Mesendoderm (in vitro differentiated cells): Measurements from ENCODE around the gene EPS15.
"Not testable (repeated sequence)": the region's sequence is repeated elsewhere in the genome, so short reads cannot be mapped to it uniquely, and the experiment has no call there.

Experiments
- DNase-seq: peaks from one replicate; pipeline ENCODE4 v3.0.0; 2013
- H2AK5ac ChIP-seq: 2 replicates; pipeline ENCODE4 v1.6.1; 2013; ENCODE audit warnings: low read length, inconsistent platforms
- H2BK120ac ChIP-seq: 2 replicates; pipeline ENCODE4 v1.6.1; 2013; ENCODE audit warnings: low read depth, mild to moderate bottlenecking, low read length, moderate library complexity, mixed read lengths
- H2BK15ac ChIP-seq: replicated peaks from 2 replicates; pipeline ENCODE4 v1.6.1; 2013; ENCODE audit warnings: low read depth, mild to moderate bottlenecking, moderate library complexity
- H2BK5ac ChIP-seq: 2 replicates; pipeline ENCODE4 v1.6.1; 2013; ENCODE audit warnings: low read length, inconsistent platforms
- H3K18ac ChIP-seq: 2 replicates; pipeline ENCODE4 v1.6.1; 2013; ENCODE audit warnings: mild to moderate bottlenecking, low read length, mixed read lengths
- H3K23ac ChIP-seq: one replicate; pipeline ENCODE4 v1.6.1; 2013; ENCODE audit warnings: low read length
- H3K27ac ChIP-seq: 2 replicates; pipeline ENCODE4 v1.5.1; 2013; ENCODE audit warnings: low read depth, mild to moderate bottlenecking, inconsistent platforms, low read length, moderate library complexity
- H3K27me3 ChIP-seq: 2 replicates; pipeline ENCODE4 v1.6.1; 2013; ENCODE audit warnings: low read length, control low read depth, mild to moderate bottlenecking, inconsistent platforms; ENCODE audit not compliant: insufficient read depth, poor library complexity
- H3K36me3 ChIP-seq: 2 replicates; pipeline ENCODE4 v1.6.1; 2013; ENCODE audit warnings: low read length, inconsistent platforms; ENCODE audit not compliant: control insufficient read depth, insufficient read depth
- H3K4ac ChIP-seq: one replicate; pipeline ENCODE4 v1.6.1; 2013; ENCODE audit warnings: low read depth, mild to moderate bottlenecking, low read length, moderate library complexity
- H3K4me1 ChIP-seq: 2 replicates; pipeline ENCODE4 v1.6.1; 2013; ENCODE audit warnings: low read depth, low read length, inconsistent platforms; ENCODE audit not compliant: control insufficient read depth
- H3K4me2 ChIP-seq: 2 replicates; pipeline ENCODE4 v1.6.1; 2013; ENCODE audit warnings: low read length
- H3K4me3 ChIP-seq: 2 replicates; pipeline ENCODE4 v1.5.1; 2013; ENCODE audit warnings: mild to moderate bottlenecking, low read length
- H3K56ac ChIP-seq: one replicate; pipeline ENCODE4 v1.6.1; 2013; ENCODE audit warnings: low read length
- H3K79me1 ChIP-seq: 2 replicates; pipeline ENCODE4 v1.6.1; 2013; ENCODE audit warnings: low read length, inconsistent platforms
- H3K79me2 ChIP-seq: 2 replicates; pipeline ENCODE4 v1.6.1; 2013; ENCODE audit warnings: mild to moderate bottlenecking, low read length; ENCODE audit not compliant: control insufficient read depth, insufficient read depth
- H3K9ac ChIP-seq: 2 replicates; pipeline ENCODE4 v1.6.1; 2013; ENCODE audit warnings: low read length, inconsistent platforms
- H4K5ac ChIP-seq: one replicate; pipeline ENCODE4 v1.6.1; 2013; ENCODE audit warnings: low read length
- H4K8ac ChIP-seq: one replicate; pipeline ENCODE4 v1.6.1; 2013; ENCODE audit warnings: low read depth, mild to moderate bottlenecking, control low read depth, low read length, moderate library complexity
- WGBS: extraction: QIAGEN DNeasy Blood & Tissue Kit; methylation state at CpG from one replicate; pipeline ENCODE4 v1.1.7; 2013; ENCODE audit warnings: low lambda C conversion rate, missing lambda C conversion rate; ENCODE audit not compliant: insufficient coverage; ENCODE audit errors: extremely low coverage; 5-methylcytosine and 5-hydroxymethylcytosine counted together

EPS15 gene

GRCh38 chr1:51512606-51513005 is 6.5 kb downstream of the EPS15 start:
- Histone ChIP-seq H3K27me3 (no peaks in the 10 kb centered on the region), H3K18ac (no peak overlapping the region), H3K4ac (no peak overlapping the region), H3K27ac (no peak overlapping the region), H3K56ac (no peak overlapping the region), H3K79me2 (peaks cover 27% of the 10 kb centered on the region), H3K4me3 (no peak overlapping the region), H2BK120ac (no peak overlapping the region), H2BK5ac (no peak overlapping the region), H3K36me3 (no peaks in the 10 kb centered on the region), H4K5ac (no peak overlapping the region), H3K9ac (no peak overlapping the region), H3K4me1 (peaks cover 3% of the 10 kb centered on the region), H2AK5ac (no peak overlapping the region), H3K79me1 (peaks cover 3% of the 10 kb centered on the region), H3K4me2 (no peak overlapping the region), H3K23ac (no peak overlapping the region), H2BK15ac (no peak overlapping the region), H4K8ac (no peak overlapping the region)
- DNase-seq: no peak
- no CpG with 5 or more reads among the region's 1 CpG for WGBS

- Histone ChIP-seq H3K4ac (no peak overlapping the region), H4K5ac (no peak overlapping the region), H3K79me2 (peaks cover 24% of the 10 kb centered on the region), H2BK5ac (no peak overlapping the region), H3K18ac (no peak overlapping the region), H3K4me3 (no peak overlapping the region), H2AK5ac (no peak overlapping the region), H2BK15ac (no peak overlapping the region), H3K9ac (no peak overlapping the region), H3K27ac (no peak overlapping the region), H3K4me2 (no peak overlapping the region), H3K4me1 (no peaks in the 10 kb centered on the region), H3K56ac (no peak overlapping the region), H3K36me3 (no peaks in the 10 kb centered on the region), H4K8ac (no peak overlapping the region), H3K27me3 (no peaks in the 10 kb centered on the region), H2BK120ac (no peak overlapping the region), H3K23ac (no peak overlapping the region), H3K79me1 (no peaks in the 10 kb centered on the region)
- DNase-seq: no peak
These were observed 6.9 kb downstream of the EPS15 start for GRCh38 chr1:51512120-51512519.

GRCh38 chr1:51509773-51510172 is 9.3 kb downstream of the EPS15 start:
- H2BK5ac ChIP-seq: no peak overlapping the region
- no peak overlapping the region for H3K56ac ChIP-seq
- H3K79me2 ChIP-seq: peaks cover 17% of the 10 kb centered on the region
- H3K4me3 ChIP-seq: no peak overlapping the region
- peaks cover 2% of the 10 kb centered on the region for H3K79me1 ChIP-seq
- H3K4ac ChIP-seq: no peak overlapping the region
- no peak overlapping the region for H2BK120ac ChIP-seq
- H3K4me1 ChIP-seq: no peaks in the 10 kb centered on the region
- no peak overlapping the region for H3K9ac ChIP-seq
- no peak overlapping the region for H2BK15ac ChIP-seq
- no peak overlapping the region for H3K18ac ChIP-seq
- no peak overlapping the region for H4K8ac ChIP-seq
- H3K36me3 ChIP-seq: no peaks in the 10 kb centered on the region
- H3K27ac ChIP-seq: no peak overlapping the region
- H2AK5ac ChIP-seq: no peak overlapping the region
- H3K27me3 ChIP-seq: no peaks in the 10 kb centered on the region
- no CpG with 5 or more reads among the region's 2 CpGs for WGBS
- DNase-seq: no peak
- H3K4me2 ChIP-seq: no peak overlapping the region
- H3K23ac ChIP-seq: no peak overlapping the region
- H4K5ac ChIP-seq: no peak overlapping the region

- H3K79me2 ChIP-seq: peaks cover 9% of the 10 kb centered on the region
- H3K79me1 ChIP-seq: peaks cover 2% of the 10 kb centered on the region
- H3K9ac ChIP-seq: no peak overlapping the region
- H2BK15ac ChIP-seq: no peak overlapping the region
- no peak overlapping the region for H2BK120ac ChIP-seq
- no peak overlapping the region for H4K8ac ChIP-seq
- H3K27me3 ChIP-seq: no peaks in the 10 kb centered on the region
- H2BK5ac ChIP-seq: no peak overlapping the region
- H4K5ac ChIP-seq: no peak overlapping the region
- H3K4ac ChIP-seq: no peak overlapping the region
- no peaks in the 10 kb centered on the region for H3K36me3 ChIP-seq
- H3K56ac ChIP-seq: no peak overlapping the region
- DNase-seq: no peak
- H3K4me2 ChIP-seq: no peak overlapping the region
- no peak overlapping the region for H3K23ac ChIP-seq
- no peak overlapping the region for H2AK5ac ChIP-seq
- H3K4me1 ChIP-seq: no peaks in the 10 kb centered on the region
- WGBS: no CpG with 5 or more reads among the region's 3 CpGs
- no peak overlapping the region for H3K4me3 ChIP-seq
- no peak overlapping the region for H3K27ac ChIP-seq
- H3K18ac ChIP-seq: no peak overlapping the region
These were observed 12.5 kb downstream of the EPS15 start for GRCh38 chr1:51506537-51506936.

GRCh38 chr1:51504806-51505525 is 14.1 kb downstream of the EPS15 start:
- no peak for DNase-seq
- Histone ChIP-seq H2BK15ac (no peak overlapping the region), H3K79me2 (peaks cover 5% of the 10 kb centered on the region), H3K4me2 (no peak overlapping the region), H3K9ac (no peak overlapping the region), H4K8ac (no peak overlapping the region), H3K36me3 (no peaks in the 10 kb centered on the region), H2BK120ac (no peak overlapping the region), H3K4me1 (no peaks in the 10 kb centered on the region), H3K27ac (no peak overlapping the region), H3K23ac (no peak overlapping the region), H3K18ac (no peak overlapping the region), H3K4ac (no peak overlapping the region), H3K4me3 (no peak overlapping the region), H3K79me1 (peaks cover 2% of the 10 kb centered on the region), H2BK5ac (no peak overlapping the region), H3K27me3 (no peaks in the 10 kb centered on the region), H3K56ac (no peak overlapping the region), H4K5ac (no peak overlapping the region), H2AK5ac (no peak overlapping the region)
- no CpG with 5 or more reads among the region's 11 CpGs for WGBS

- not testable (repeated sequence) for H4K8ac ChIP-seq, DNase-seq, H3K36me3 ChIP-seq, H3K23ac ChIP-seq, H2AK5ac ChIP-seq, H3K79me1 ChIP-seq, H3K27me3 ChIP-seq, H3K4me3 ChIP-seq, H2BK5ac ChIP-seq, H3K9ac ChIP-seq, H3K79me2 ChIP-seq, H3K4me1 ChIP-seq, H3K18ac ChIP-seq, H2BK120ac ChIP-seq, H3K4ac ChIP-seq, H3K27ac ChIP-seq, H4K5ac ChIP-seq, H3K4me2 ChIP-seq, H3K56ac ChIP-seq, H2BK15ac ChIP-seq
- no CpG with 5 or more reads among the region's 8 CpGs for WGBS
These were observed 17.8 kb downstream of the EPS15 start for GRCh38 chr1:51501218-51501630.
